Activated naive CD8-positive, alpha-beta T cell (primary cell): ENCODE measurements around the gene FERMT1.

ENCODE experiments used
- H3K27ac Mint-ChIP-seq: one replicate; pipeline ENCODE4 v1.8.0; 2021; ENCODE audit warnings: mixed read lengths
- H3K27me3 Mint-ChIP-seq: one replicate; pipeline ENCODE4 v1.8.0; 2021; ENCODE audit warnings: mixed read lengths
- H3K36me3 Mint-ChIP-seq: one replicate; pipeline ENCODE4 v1.8.0; 2021; ENCODE audit warnings: mixed read lengths
- H3K4me1 Mint-ChIP-seq: one replicate; pipeline ENCODE4 v1.8.0; 2021; ENCODE audit warnings: low read depth, mixed read lengths
- H3K4me3 Mint-ChIP-seq: one replicate; pipeline ENCODE4 v1.8.0; 2021; ENCODE audit warnings: mild to moderate bottlenecking, mixed read lengths
- H3K9me3 Mint-ChIP-seq: one replicate; pipeline ENCODE4 v1.8.0; 2021; ENCODE audit warnings: low read depth, mixed read lengths

Gene FERMT1

DNA sequence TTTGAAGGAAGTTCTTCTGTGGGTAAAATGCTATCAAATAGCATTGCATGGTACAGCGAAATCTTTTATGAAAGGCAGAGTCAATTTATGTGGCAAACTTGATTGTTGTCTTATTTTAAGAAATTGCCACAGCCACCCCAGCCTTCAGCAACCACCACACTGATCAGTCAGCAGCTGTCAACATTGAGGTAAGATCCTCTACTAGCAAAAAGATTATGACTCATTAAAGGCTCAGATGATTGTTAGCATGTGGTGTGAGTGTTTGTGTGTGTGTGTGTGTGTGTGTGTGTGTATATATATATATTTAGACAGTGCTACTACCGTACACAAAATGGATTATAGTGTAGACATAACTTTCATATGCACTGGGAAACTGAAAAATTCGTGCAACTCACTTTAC lies 96.8 kb downstream of the FERMT1 start:
- Mint-ChIP-seq H3K9me3 (peaks cover 8% of the 10 kb centered on the region), H3K4me3 (no peak overlapping the region), H3K36me3 (peaks cover 31% of the 10 kb centered on the region), H3K27me3 (no peaks in the 10 kb centered on the region), H3K4me1 (peaks cover 49% of the 10 kb centered on the region), H3K27ac (no peak overlapping the region)
